ENCODE measurements around the gene PPIE. TPM values are rescaled to one million over a fixed set of nuclear protein-coding genes. Genes with fewer than 3 reads are reported as not detected.

Gene PPIE
- 60.6 to 66.4 TPM (median 60.6 TPM) in 3 replicates for polyA plus RNA-seq
- 48.8 TPM for polyA plus RNA-seq (2011; ENCODE audit: low read depth)
- 44.6 and 60.6 TPM in 2 replicates for polyA plus RNA-seq (2011; cell fraction: cytosol; rRNA removed)
- 35.4 and 38.6 TPM in 2 replicates for polyA plus RNA-seq (2011; cell fraction: nucleus; rRNA removed)
- 47.0 and 50.2 TPM in 2 replicates for polyA plus RNA-seq (2012; ENCODE audit: low replicate concordance)
- polyA minus RNA-seq = 15.3 to 32.9 TPM (median 32.9 TPM) in 3 replicates
- polyA minus RNA-seq (2011; cell fraction: cytosol; rRNA and poly(A)+ RNA removed) = 14.2 TPM
- polyA minus RNA-seq (2011; cell fraction: nucleus; rRNA and poly(A)+ RNA removed) = 7.5 and 11.7 TPM in 2 replicates

GRCh38 chr1:39738622-39739366 lies at the start of gene PPIE:
Gene PPIE, plus strand, starts transcription at chr1:39738882. Its CDS starts 19 bp downstream, at chr1:39738901.
- no peaks in the 10 kb centered on the region for H3K9me1 ChIP-seq (ENCODE audit: control insufficient read depth, extremely low read depth, insufficient read depth, low read length)
- peak within 1 kb of the TSS; percentile 87 for H3K27ac ChIP-seq (ENCODE audit: control insufficient read depth, insufficient read depth, low read length)
- no peaks in the 10 kb centered on the region for H4K20me1 ChIP-seq (ENCODE audit: control insufficient read depth, extremely low read depth, insufficient read depth, low read length)
- dilution Hi-C loops (cut with MboI; ENCODE audit: extremely low pct_ligation_motif_present, low sequenced_read_pairs) = no loop called here
- H3K36me3 ChIP-seq (ENCODE audit: control insufficient read depth in 2 of 2, extremely low read depth in 1 of 2, insufficient read depth in 2 of 2, low read length in 2 of 2) = peaks cover 11% of the 10 kb centered on the region in 2 experiments
- H3K4me3 ChIP-seq (ENCODE audit: control insufficient read depth in 2 of 3, extremely low read depth in 1 of 3, insufficient read depth in 2 of 3, low read depth in 1 of 3, low read length in 3 of 3) = peak within 1 kb of the TSS; percentile 69 to 84 (median 72)
- H3K4me2 ChIP-seq (ENCODE audit: control insufficient read depth, extremely low read depth, insufficient read depth, low read depth, low read length) = peak within 1 kb of the TSS; percentile 96
- H3K9ac ChIP-seq (ENCODE audit: control insufficient read depth, extremely low read depth, insufficient read depth, low read length) = peak within 1 kb of the TSS; percentile 94
- DNase-seq (ENCODE audit: low read depth, low spot score) (peak; percentile 46), FAIRE-seq (peak; percentile 75)
- peak within 1 kb of the TSS; percentile 99 for H2AFZ ChIP-seq (ENCODE audit: control insufficient read depth, low read length)
- no peaks in the 10 kb centered on the region for H3K9me3 ChIP-seq (ENCODE audit: control insufficient read depth, low read depth, low read length)
- peaks cover 3% of the 10 kb centered on the region for H3K27me3 ChIP-seq (ENCODE audit: control insufficient read depth, extremely low read depth, insufficient read depth, low read length)
- TF ChIP-seq CTCF (optimal IDR thresholded peaks at IDR 0.05 in 1 of 3, IDR thresholded peaks at IDR 0.05 in 1 of 3, conservative IDR thresholded peaks at IDR 0.05 in 1 of 3; ENCODE audit: extremely low read depth in 1 of 3, insufficient read depth in 2 of 3, low read length in 3 of 3) = no peak
- H3K79me2 ChIP-seq (ENCODE audit: control insufficient read depth, insufficient read depth, low read length) = peaks cover 19% of the 10 kb centered on the region
- peaks cover 20% of the 10 kb centered on the region for H3K4me1 ChIP-seq (ENCODE audit: control insufficient read depth, extremely low read depth, insufficient read depth, low read length)

GRCh38 chr1:39689214-39689613 lies 49.5 kb upstream of the PPIE start:
- peaks cover 69% of the 10 kb centered on the region for H3K27me3 ChIP-seq (ENCODE audit: control insufficient read depth, extremely low read depth, insufficient read depth, low read length)
- FAIRE-seq = no peak

More at GRCh38 chr1:39689214-39689613, 49.5 kb upstream of the PPIE start:
- Histone ChIP-seq H3K9ac (ENCODE audit: control insufficient read depth, extremely low read depth, insufficient read depth, low read length) (no peak overlapping the region), H3K27ac (ENCODE audit: control insufficient read depth, insufficient read depth, low read length) (no peak overlapping the region), H3K4me3 (ENCODE audit: control insufficient read depth in 2 of 3, extremely low read depth in 1 of 3, insufficient read depth in 2 of 3, low read depth in 1 of 3, low read length in 3 of 3) (no peak overlapping the region), H3K4me1 (ENCODE audit: control insufficient read depth, extremely low read depth, insufficient read depth, low read length) (peaks cover 8% of the 10 kb centered on the region), H3K9me1 (ENCODE audit: control insufficient read depth, extremely low read depth, insufficient read depth, low read length) (no peaks in the 10 kb centered on the region), H3K4me2 (ENCODE audit: control insufficient read depth, extremely low read depth, insufficient read depth, low read depth, low read length) (no peak overlapping the region), H3K9me3 (ENCODE audit: control insufficient read depth, low read depth, low read length) (no peaks in the 10 kb centered on the region), H3K36me3 (ENCODE audit: control insufficient read depth in 2 of 2, extremely low read depth in 1 of 2, insufficient read depth in 2 of 2, low read length in 2 of 2) (no peaks in the 10 kb centered on the region), H3K79me2 (ENCODE audit: control insufficient read depth, insufficient read depth, low read length) (no peaks in the 10 kb centered on the region), H2AFZ (ENCODE audit: control insufficient read depth, low read length) (no peak overlapping the region), H4K20me1 (ENCODE audit: control insufficient read depth, extremely low read depth, insufficient read depth, low read length) (no peaks in the 10 kb centered on the region)
- dilution Hi-C loops (cut with MboI; ENCODE audit: extremely low pct_ligation_motif_present, low sequenced_read_pairs) = no loop called here
- no peak for DNase-seq (ENCODE audit: low read depth, low spot score)
- TF ChIP-seq CTCF (optimal IDR thresholded peaks at IDR 0.05 in 1 of 3, IDR thresholded peaks at IDR 0.05 in 1 of 3, conservative IDR thresholded peaks at IDR 0.05 in 1 of 3; ENCODE audit: extremely low read depth in 1 of 3, insufficient read depth in 2 of 3, low read length in 3 of 3) (no peak), EZH2 (IDR thresholded peaks at IDR 0.05; ENCODE audit: low read length) (peak; percentile 32)
